ENCODE data around the gene FBXW7.
"Not testable (repeated sequence)": the region's sequence is repeated elsewhere in the genome, so short reads cannot be mapped to it uniquely, and the experiment has no call there.

The FBXW7 gene

DNA sequence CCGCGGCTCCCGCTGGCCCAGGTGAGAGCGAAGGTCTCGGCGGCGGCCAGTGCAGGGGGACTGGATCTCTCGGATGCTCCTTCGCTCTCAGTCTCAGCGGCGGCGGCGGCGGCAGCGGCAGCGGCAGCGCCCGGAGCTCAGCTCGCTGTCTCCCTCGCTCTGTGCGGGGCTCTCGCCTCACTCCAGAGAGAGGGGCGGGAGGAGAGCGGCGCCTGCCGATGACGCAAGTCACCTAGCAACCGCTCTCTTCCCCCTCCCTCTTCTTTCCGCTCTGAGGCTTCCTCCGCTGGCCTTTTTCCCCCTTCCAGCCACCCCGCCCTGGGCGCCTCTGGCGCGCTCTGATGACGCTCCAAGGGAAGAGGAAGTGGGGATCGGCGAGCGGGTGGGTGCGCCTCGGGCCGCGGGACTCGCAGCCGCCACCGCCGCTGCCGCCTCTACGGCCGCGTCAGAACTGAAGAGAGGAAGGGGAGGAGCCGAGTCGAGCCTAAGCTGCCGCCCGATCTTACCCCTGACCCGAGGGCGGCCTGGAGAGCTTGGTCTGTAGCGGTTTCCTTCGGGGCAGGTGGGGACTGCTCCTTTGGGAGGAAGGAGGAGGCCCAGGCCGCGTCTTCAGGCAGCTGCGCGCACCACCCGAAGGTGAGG is at the start of gene FBXW7:
TSS of gene FBXW7 (minus strand) at position 190 of the 642 bp plus-strand sequence. CDS start 124,289 bp downstream, outside the sequence.
- peak; percentile 100 for DNase-seq

- DNase-seq = no peak
These were observed 49.1 kb upstream of the FBXW7 start for GRCh38 chr4:152585023-152585441.

DNA sequence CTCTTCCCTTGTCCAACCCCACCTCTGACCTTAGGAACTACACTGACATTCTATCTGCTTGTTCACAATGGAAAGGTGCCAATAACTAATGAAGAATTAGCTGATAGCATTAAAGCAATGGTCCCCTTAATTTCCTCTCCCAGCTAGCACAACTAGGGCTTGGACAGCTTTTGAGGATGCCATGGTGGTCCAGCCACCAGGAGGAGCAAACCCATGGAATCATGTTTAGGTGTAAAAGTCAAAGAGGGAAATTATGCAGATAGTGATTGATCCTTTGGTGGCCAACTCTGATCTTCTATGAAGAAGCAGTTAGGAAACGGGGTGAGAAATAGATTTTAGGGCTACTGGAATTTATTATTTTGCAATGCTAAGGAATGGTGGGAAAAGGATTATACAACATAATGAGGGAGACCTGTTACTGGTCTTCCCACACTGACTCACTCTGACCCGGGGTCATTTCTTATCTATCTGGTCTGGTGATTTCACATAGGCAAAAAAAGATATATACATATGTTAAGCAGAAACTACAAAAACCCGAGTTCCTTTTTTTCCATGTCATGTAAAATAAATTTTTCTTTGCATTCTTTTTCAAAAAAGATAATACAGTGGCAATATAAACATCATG is 45.8 kb upstream of the FBXW7 start:
- DNase-seq = no peak

GRCh38 chr4:152579916-152580315 is 44.0 kb upstream of the FBXW7 start:
- DNase-seq = no peak

- DNase-seq = no peak
These were observed 43.3 kb upstream of the FBXW7 start for GRCh38 chr4:152579107-152579764.

DNA sequence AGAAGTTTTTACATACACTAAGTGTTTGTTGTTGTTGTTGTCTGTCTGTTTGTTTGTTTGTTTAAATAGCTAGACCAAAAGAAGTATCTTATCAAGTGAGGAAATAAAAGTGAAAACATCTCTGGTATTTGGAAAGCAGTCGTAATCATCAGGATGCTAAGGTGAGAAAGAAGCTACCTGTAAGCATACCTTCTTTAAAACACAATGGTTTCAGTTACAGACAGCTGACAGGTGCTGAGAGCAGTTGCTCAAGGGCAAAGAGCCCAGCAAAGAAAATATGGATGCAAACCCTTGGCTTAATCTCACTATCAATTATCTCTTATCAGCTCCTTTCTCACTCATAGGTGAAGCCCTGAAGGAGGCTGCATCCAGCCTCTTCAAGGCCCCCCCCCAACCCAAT is 42.8 kb upstream of the FBXW7 start:
- DNase-seq = no peak

DNA sequence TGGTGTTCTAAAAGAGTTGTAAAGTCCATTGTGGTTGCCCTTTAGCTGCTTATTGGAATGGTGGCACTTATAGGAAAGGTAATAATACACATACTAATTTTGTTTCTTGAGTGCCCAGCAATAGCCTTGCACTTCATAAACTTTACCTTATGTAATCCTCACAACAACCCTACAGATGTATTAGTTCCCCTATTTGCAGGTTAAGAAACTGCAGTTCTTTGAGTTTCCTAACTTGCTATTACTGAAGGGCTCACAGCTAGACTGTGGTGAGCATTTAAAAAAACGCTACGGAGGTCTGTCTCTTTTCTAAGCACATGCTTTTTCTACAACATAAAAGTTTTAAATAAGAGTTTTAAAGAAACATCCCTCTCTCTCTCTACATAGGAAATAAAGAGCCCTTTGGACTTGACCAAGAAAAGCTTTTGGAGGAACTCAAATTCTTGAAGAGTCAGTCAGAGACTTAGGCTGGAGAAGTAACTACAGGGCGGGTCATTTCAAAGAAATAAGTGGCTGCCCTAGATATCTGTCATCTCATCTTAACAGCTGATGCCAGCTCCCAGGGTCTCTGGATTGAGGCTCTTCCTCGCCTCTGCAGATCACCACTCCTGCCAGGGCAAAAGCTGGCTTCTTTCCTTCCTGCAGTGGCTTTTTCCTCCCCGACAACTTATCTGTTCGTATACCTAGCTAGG is 42.0 kb upstream of the FBXW7 start:
- DNase-seq = peak; percentile 59

DNA sequence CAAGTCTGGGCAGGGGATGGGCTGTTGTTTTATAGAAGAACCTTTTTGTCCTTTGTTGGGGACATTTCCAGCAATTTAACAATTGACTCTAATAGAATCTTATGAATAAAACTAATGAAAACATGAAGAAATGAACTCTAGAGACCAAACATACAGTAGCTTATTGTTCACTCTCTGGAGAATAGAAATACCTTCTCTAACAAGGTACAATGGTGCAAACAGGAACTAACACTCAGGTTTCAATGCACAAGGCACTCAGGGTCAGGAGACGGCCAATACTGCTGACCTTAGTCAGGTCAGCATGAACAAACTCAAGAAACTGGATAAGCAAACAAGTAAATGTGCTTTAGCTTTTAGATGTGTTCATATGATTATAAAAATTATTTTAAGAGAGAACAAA is 39.6 kb upstream of the FBXW7 start:
- DNase-seq = no peak

GRCh38 chr4:152573861-152574260 is 38.0 kb upstream of the FBXW7 start:
- no peak for DNase-seq

GRCh38 chr4:152572417-152573086 is 36.7 kb upstream of the FBXW7 start:
- no peak for DNase-seq

GRCh38 chr4:152571770-152572169 is 35.9 kb upstream of the FBXW7 start:
- DNase-seq = no peak

DNA sequence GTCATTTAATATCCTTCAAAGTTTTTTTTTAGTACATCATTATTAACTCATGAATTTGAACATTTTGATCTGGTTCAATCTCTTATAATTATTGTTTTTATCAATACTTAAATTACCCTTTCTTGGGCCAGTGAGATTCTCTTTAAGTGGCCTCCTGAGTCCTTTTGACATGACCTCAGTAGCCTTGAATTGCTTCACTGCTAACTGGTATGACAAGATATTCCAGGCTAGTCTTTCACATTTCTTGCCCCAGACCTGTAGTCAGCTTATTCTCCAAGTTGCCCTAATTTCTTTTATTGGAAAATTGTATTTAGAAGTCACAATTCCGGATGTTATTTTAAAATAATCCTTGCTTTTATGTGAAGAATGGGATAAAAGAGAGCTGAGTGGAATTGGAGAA is 35.4 kb upstream of the FBXW7 start:
- DNase-seq = no peak

DNA sequence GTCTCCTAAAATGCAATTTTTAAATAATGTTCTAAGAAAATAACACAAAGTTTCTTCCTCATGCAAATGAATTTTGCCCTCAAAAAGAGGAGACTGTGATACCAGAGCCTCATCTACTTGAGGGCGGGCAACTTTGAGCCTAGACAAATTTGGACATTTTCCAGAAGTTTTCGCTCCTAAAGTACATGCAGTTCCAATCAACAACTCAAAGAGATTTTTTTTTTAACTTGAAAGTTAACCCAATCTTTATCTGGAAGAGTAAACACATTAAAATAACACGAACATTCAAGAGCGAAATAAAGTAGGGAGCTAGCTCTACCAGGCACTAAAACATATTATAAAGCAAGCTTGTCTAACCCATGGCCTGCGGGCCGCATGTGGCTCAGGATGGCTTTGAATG is 29.4 kb upstream of the FBXW7 start:
- no peak for DNase-seq

- DNase-seq = no peak
These were observed 28.4 kb upstream of the FBXW7 start for GRCh38 chr4:152564336-152564735.

GRCh38 chr4:152563209-152563608 is 27.3 kb upstream of the FBXW7 start:
- DNase-seq = no peak

DNA sequence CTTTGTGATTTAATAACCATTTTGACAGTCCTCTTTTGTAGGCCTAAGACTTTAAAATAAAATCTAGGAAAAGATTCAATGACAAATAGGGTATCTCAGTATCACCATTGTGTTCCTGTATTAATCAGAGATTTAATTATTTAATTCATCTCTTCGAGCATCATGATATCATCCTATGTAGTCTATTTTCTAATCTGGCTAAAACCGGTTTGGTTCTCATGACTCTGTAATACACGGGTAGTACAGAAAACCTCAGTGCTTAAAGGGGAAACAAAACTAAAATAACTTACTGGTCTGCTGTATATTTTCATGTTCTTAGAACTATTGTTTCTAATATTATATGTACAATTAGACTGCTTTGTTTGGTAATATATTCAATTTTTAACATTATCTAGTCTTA is 23.7 kb upstream of the FBXW7 start:
- no peak for DNase-seq

DNA sequence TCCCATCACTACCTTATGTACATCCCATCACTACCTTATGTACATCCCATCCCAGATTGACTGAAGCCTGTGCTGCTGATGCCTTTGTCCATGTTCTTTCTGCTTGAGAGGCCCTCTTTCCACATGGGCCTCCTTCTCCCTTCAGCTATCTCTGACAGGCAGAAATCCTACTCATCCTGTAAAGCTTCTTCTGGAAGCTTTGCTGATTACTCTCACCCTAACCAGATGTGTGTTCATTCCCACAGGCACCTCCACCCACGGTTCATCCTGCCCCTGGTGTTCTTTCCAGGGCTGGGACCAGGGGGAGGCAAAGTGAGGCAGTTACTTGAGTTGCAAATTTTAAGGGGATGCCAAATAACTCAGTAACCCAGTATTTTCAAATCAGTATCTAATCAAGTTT is 22.5 kb upstream of the FBXW7 start:
- no peak for DNase-seq

GRCh38 chr4:152556834-152557233 is 20.9 kb upstream of the FBXW7 start:
- no peak for DNase-seq

- no peak for DNase-seq
These were observed 20.4 kb upstream of the FBXW7 start for GRCh38 chr4:152556283-152556682.

- DNase-seq = no peak
These were observed 18.9 kb upstream of the FBXW7 start for GRCh38 chr4:152554742-152555141.

- not testable (repeated sequence) for DNase-seq
These were observed 14.8 kb upstream of the FBXW7 start for GRCh38 chr4:152550687-152551086.

GRCh38 chr4:152545088-152545487 is 9.2 kb upstream of the FBXW7 start:
- no peak for DNase-seq

GRCh38 chr4:152544533-152544932 is 8.6 kb upstream of the FBXW7 start:
- not testable (repeated sequence) for DNase-seq

Data from islet precursor cell (in vitro differentiated cells).